Mesenchymal stem cell (in vitro differentiated cells and primary cell): ENCODE data around the gene CBX4.

Experiments used
- DNase-seq: peaks from one replicate; pipeline ENCODE4 v3.0.0-alpha.2; 2013
- H2AFZ ChIP-seq: one replicate; pipeline ENCODE4 v1.6.1; 2013; ENCODE audit warnings: low read depth, mild to moderate bottlenecking, control low read depth, inconsistent platforms, low read length, moderate library complexity
- H2AK5ac ChIP-seq: 2 replicates; pipeline ENCODE4 v1.6.1; 2013; ENCODE audit warnings: low read length, moderate library complexity, mild to moderate bottlenecking, inconsistent platforms; ENCODE audit not compliant: severe bottlenecking
- H2BK120ac ChIP-seq: one replicate; pipeline ENCODE4 v1.6.1; 2013; ENCODE audit warnings: low read depth, mild to moderate bottlenecking, inconsistent platforms, low read length, moderate library complexity
- H2BK12ac ChIP-seq, 2 experiments: one replicate each; pipeline ENCODE4 v1.6.1; 2013; ENCODE audit warnings: inconsistent platforms in 2 of 2, low read length in 2 of 2, mild to moderate bottlenecking in 2 of 2, moderate library complexity in 2 of 2, control low read depth in 1 of 2
- H2BK15ac ChIP-seq: one replicate; pipeline ENCODE4 v1.6.1; 2013; ENCODE audit warnings: mild to moderate bottlenecking, low read depth, inconsistent platforms; ENCODE audit not compliant: poor library complexity, severe bottlenecking
- H2BK5ac ChIP-seq: 2 replicates; pipeline ENCODE4 v1.6.1; 2013; ENCODE audit warnings: low read depth, mild to moderate bottlenecking, low read length, control low read depth, inconsistent platforms; ENCODE audit not compliant: poor library complexity, severe bottlenecking
- H3K14ac ChIP-seq, 2 experiments: one replicate each; pipeline ENCODE4 v1.6.1; 2013; ENCODE audit warnings: inconsistent platforms in 2 of 2, low read length in 2 of 2, control low read depth in 1 of 2, mild to moderate bottlenecking in 1 of 2, moderate library complexity in 1 of 2
- H3K18ac ChIP-seq, 2 experiments: one replicate each; pipeline ENCODE4 v1.6.1; 2013; ENCODE audit warnings: inconsistent platforms in 2 of 2, low read length in 2 of 2, control low read depth in 1 of 2, low read depth in 1 of 2, mild to moderate bottlenecking in 1 of 2
- H3K23ac ChIP-seq, 2 experiments: one replicate each; pipeline ENCODE4 v1.6.1; 2013; ENCODE audit warnings: inconsistent platforms in 2 of 2, low read length in 2 of 2, mild to moderate bottlenecking in 2 of 2, moderate library complexity in 2 of 2, control low read depth in 1 of 2
- H3K27ac ChIP-seq: 2 replicates; pipeline ENCODE4 v1.5.1; 2013; ENCODE audit warnings: mild to moderate bottlenecking, moderate library complexity, low read length, control low read depth, inconsistent platforms; ENCODE audit not compliant: poor library complexity, severe bottlenecking
- H3K27me3 ChIP-seq, 2 experiments: 2 replicates each; pipeline versions ENCODE4 v1.6.1 to v1.7.0; 2013; ENCODE audit warnings: low read length in 2 of 2, mild to moderate bottlenecking in 2 of 2, moderate library complexity in 2 of 2, control low read depth in 1 of 2, inconsistent platforms in 1 of 2; ENCODE audit not compliant: control insufficient read depth in 1 of 2, insufficient read depth in 1 of 2
- H3K36me3 ChIP-seq, 2 experiments: 2 replicates each; pipeline versions ENCODE4 v1.6.1 to v1.7.0; 2013; ENCODE audit warnings: low read length in 2 of 2, control low read depth in 1 of 2, inconsistent platforms in 1 of 2, low read depth in 1 of 2, mild to moderate bottlenecking in 1 of 2; ENCODE audit not compliant: insufficient read depth in 2 of 2, control insufficient read depth in 1 of 2
- H3K4ac ChIP-seq, 2 experiments: one replicate each; pipeline ENCODE4 v1.6.1; 2013; ENCODE audit warnings: inconsistent platforms in 2 of 2, low read length in 2 of 2, mild to moderate bottlenecking in 2 of 2, moderate library complexity in 2 of 2, control low read depth in 1 of 2, low read depth in 1 of 2
- H3K4me1 ChIP-seq: 2 replicates; pipeline ENCODE4 v1.6.1; 2013; ENCODE audit warnings: low read depth, low read length, control low read depth; ENCODE audit not compliant: control insufficient read depth, insufficient read depth
- H3K4me2 ChIP-seq: 2 replicates; pipeline ENCODE4 v1.6.1; 2013; ENCODE audit warnings: low read length, mild to moderate bottlenecking, inconsistent platforms; ENCODE audit not compliant: poor library complexity, severe bottlenecking
- H3K4me3 ChIP-seq, 2 experiments: 2 replicates each; pipeline versions ENCODE4 v1.5.1 to v1.7.0; 2013; ENCODE audit warnings: low read length in 2 of 2, mild to moderate bottlenecking in 2 of 2, control low read depth in 1 of 2, low read depth in 1 of 2; ENCODE audit not compliant: insufficient read depth in 1 of 2
- H3K79me1 ChIP-seq: replicated peaks from 2 replicates; pipeline ENCODE4 v1.6.1; 2013; ENCODE audit warnings: mild to moderate bottlenecking, control low read depth, low read length, inconsistent platforms; ENCODE audit not compliant: poor library complexity, severe bottlenecking
- H3K9ac ChIP-seq: 2 replicates; pipeline ENCODE4 v1.7.0; 2013; ENCODE audit warnings: mild to moderate bottlenecking, low read length, moderate library complexity
- H3K9me3 ChIP-seq: 2 replicates; pipeline ENCODE4 v1.7.0; 2013; ENCODE audit warnings: mild to moderate bottlenecking, low read length; ENCODE audit not compliant: control insufficient read depth
- H4K8ac ChIP-seq: one replicate; pipeline ENCODE4 v1.6.1; 2013; ENCODE audit warnings: inconsistent platforms, mild to moderate bottlenecking, low read length, moderate library complexity
- H4K91ac ChIP-seq: one replicate; pipeline ENCODE4 v1.6.1; 2013; ENCODE audit warnings: mild to moderate bottlenecking, low read length, inconsistent platforms
- WGBS: methylation state at CpG from one replicate; pipeline ENCODE4 v1.1.7; 2013; ENCODE audit warnings: mixed read lengths; 5-methylcytosine and 5-hydroxymethylcytosine counted together

CBX4 gene

DNA sequence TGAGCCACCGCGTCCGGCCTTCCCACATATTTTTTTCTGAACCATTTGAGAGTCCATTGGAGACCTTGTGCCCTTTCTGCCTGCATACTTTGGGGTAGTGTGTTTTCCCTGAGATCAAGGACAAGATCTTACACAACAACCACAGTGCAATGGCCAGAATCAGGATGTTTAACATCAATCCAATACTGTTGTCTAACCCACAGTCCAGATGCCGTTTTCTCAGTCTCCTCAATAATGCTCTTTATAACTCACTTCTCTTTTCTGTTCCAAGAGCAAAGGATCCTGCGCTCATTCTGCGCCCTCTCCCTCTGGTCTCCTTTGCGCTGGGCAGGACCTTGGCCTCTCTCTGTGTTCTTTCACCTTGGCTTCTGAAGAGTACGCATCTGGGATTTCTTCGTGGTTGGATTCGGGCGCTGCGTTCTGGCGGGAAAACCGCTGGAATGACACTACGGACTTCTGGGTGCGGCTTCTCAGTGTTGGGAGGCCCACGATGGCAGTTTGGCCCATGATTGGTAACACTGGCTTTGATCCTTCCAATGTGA lies 16.6 kb downstream of the CBX4 start:
- no peak overlapping the region for H4K8ac ChIP-seq
- H2BK12ac ChIP-seq = no peak overlapping the region
- H2BK120ac ChIP-seq = no peak overlapping the region
- no peak overlapping the region for H3K14ac ChIP-seq
- no peak overlapping the region for H3K4me3 ChIP-seq
- H3K4ac ChIP-seq = no peak overlapping the region
- 95% methylated on average over 17 of the region's 17 CpGs for WGBS
- peaks cover 36 to 82% of the 10 kb centered on the region in 2 experiments for H3K27me3 ChIP-seq
- H2AK5ac ChIP-seq = no peak overlapping the region
- no peak overlapping the region for H3K9ac ChIP-seq
- H2BK5ac ChIP-seq = no peak overlapping the region
- H3K79me1 ChIP-seq = no peaks in the 10 kb centered on the region
- DNase-seq = no peak
- no peaks in the 10 kb centered on the region for H3K36me3 ChIP-seq
- H2AFZ ChIP-seq = no peak overlapping the region
- H3K27ac ChIP-seq = no peak overlapping the region
- no peak overlapping the region for H3K18ac ChIP-seq
- no peak overlapping the region for H4K91ac ChIP-seq
- H3K9me3 ChIP-seq = no peaks in the 10 kb centered on the region
- no peak overlapping the region for H2BK15ac ChIP-seq
- H3K4me1 ChIP-seq = peaks cover 2% of the 10 kb centered on the region
- H3K23ac ChIP-seq = no peak overlapping the region
- no peak overlapping the region for H3K4me2 ChIP-seq

DNA sequence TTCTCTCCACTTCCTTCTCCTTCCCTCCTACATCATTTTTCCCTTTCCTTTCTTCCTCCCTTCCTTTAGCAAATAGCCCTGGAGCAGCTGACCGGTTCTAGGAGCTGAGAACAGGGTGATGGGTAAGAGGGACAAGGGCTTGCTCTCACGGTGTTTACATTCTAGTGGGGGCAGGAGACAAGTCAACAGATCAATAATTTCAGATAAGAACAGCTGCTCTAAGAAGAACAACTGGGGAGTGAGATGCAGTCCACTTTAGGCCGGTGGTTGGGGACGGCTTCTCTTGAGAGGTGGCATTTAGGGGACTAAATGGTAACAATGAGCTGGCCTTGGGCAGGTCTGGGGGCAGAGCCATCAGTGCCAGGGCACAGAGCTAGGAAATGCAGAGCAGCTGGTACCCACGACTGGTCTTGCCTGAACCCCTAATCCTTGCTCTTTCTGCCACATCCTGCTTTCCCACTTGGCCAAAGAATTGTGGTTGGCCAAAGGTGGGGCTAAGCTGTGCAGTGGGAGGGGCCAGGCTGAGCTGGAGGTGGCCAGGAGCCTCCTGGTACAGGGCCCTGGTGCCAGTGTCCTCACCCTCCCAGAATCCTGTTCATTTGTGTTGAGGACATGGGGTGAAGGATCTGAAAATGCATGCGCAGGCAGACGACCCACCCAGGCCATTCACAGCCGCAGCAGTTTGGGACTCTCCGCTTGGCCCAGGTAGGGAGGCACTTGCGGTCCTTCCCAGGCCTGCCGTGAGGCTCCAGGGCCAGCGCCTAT lies 17.7 kb downstream of the CBX4 start:
- peaks cover 47 to 86% of the 10 kb centered on the region in 2 experiments for H3K27me3 ChIP-seq
- H3K18ac ChIP-seq = no peak overlapping the region
- no peak overlapping the region for H3K4me2 ChIP-seq
- no peak overlapping the region for H3K14ac ChIP-seq
- no peak overlapping the region for H3K27ac ChIP-seq
- DNase-seq = no peak
- H3K9me3 ChIP-seq = no peaks in the 10 kb centered on the region
- H3K4ac ChIP-seq = no peak overlapping the region
- no peak overlapping the region for H3K4me3 ChIP-seq
- H4K91ac ChIP-seq = no peak overlapping the region
- H3K4me1 ChIP-seq = no peaks in the 10 kb centered on the region
- no peak overlapping the region for H2BK120ac ChIP-seq
- H2BK15ac ChIP-seq = no peak overlapping the region
- no peak overlapping the region for H2BK12ac ChIP-seq
- no peak overlapping the region for H2BK5ac ChIP-seq
- peak overlapping the region; percentile 19 for H4K8ac ChIP-seq
- no peak overlapping the region for H2AK5ac ChIP-seq
- WGBS = 85% methylated on average over 11 of the region's 12 CpGs
- no peak overlapping the region for H3K23ac ChIP-seq
- H2AFZ ChIP-seq = no peak overlapping the region
- no peaks in the 10 kb centered on the region for H3K36me3 ChIP-seq
- H3K79me1 ChIP-seq = no peaks in the 10 kb centered on the region
- no peak overlapping the region for H3K9ac ChIP-seq

- no peak overlapping the region for H3K27ac ChIP-seq
These were observed 18.3 kb downstream of the CBX4 start for GRCh38 chr17:79820959-79821330.

DNA sequence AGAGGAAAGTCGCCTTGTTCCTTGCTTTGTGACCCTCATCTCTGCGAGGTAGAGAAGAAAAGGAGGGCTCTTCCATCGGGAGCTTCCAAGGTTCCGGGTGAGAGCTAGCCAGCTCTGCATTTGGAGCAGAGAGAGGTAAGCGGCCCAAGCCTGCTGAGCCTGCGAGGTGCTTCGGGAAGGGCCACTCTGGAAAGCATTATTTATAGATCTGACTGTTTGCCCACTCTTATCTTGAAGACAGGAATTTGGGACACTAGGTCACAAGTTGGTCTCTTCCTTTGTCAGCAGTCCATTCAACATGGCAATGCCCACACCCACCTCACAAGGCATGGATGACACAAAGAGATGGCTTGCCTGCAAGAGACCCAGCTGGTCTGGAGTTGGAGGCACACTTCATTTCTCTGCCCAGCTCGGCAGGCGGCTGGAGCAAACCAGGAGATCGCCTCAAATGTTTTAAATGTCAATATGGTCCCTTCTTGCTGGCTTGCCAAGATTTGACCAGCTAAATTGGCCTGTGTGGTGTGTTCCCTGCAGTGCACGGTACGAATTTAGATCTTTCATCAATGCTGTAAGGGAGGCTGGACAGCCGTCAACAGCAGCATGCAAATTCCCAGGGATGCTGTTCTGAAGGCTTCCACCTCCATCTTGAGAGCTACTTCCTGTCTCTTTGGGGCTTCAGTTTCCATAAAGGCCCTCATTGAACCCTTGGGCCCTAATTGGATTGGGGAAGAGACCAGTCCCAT lies 19.5 kb downstream of the CBX4 start:
- H2AK5ac ChIP-seq = no peak overlapping the region
- no peak overlapping the region for H2BK15ac ChIP-seq
- H2BK120ac ChIP-seq = no peak overlapping the region
- no peak overlapping the region for H3K4ac ChIP-seq
- no peak overlapping the region for H2BK5ac ChIP-seq
- no peak overlapping the region for H3K9ac ChIP-seq
- no peak overlapping the region for H3K23ac ChIP-seq
- no peak overlapping the region for H4K8ac ChIP-seq
- H3K4me3 ChIP-seq = no peak overlapping the region
- no peak for DNase-seq
- peaks cover 58 to 86% of the 10 kb centered on the region in 2 experiments for H3K27me3 ChIP-seq
- H3K9me3 ChIP-seq = no peaks in the 10 kb centered on the region
- no peak overlapping the region for H3K27ac ChIP-seq
- no peaks in the 10 kb centered on the region for H3K36me3 ChIP-seq
- H3K14ac ChIP-seq = no peak overlapping the region
- no peaks in the 10 kb centered on the region for H3K79me1 ChIP-seq
- H2AFZ ChIP-seq = no peak overlapping the region
- WGBS = 86% methylated on average over 13 of the region's 13 CpGs
- H4K91ac ChIP-seq = no peak overlapping the region
- H3K4me2 ChIP-seq = no peak overlapping the region
- peaks cover 10% of the 10 kb centered on the region for H3K4me1 ChIP-seq
- no peak overlapping the region for H3K18ac ChIP-seq
- no peak overlapping the region for H2BK12ac ChIP-seq

More at GRCh38 chr17:79820959-79821330, 18.3 kb downstream of the CBX4 start:
- Histone ChIP-seq H3K14ac (no peak overlapping the region), H2AK5ac (no peak overlapping the region), H3K36me3 (no peaks in the 10 kb centered on the region), H2BK12ac (no peak overlapping the region), H2BK15ac (no peak overlapping the region), H3K4me1 (no peaks in the 10 kb centered on the region), H3K27me3 (peaks cover 53 to 86% of the 10 kb centered on the region in 2 experiments), H3K23ac (no peak overlapping the region), H3K4me2 (no peak overlapping the region), H3K4me3 (no peak overlapping the region), H4K8ac (no peak overlapping the region), H4K91ac (no peak overlapping the region), H3K9ac (no peak overlapping the region), H3K4ac (no peak overlapping the region), H3K18ac (no peak overlapping the region), H2AFZ (no peak overlapping the region), H3K79me1 (no peaks in the 10 kb centered on the region), H3K9me3 (no peaks in the 10 kb centered on the region), H2BK5ac (no peak overlapping the region), H2BK120ac (no peak overlapping the region)
- 88% methylated on average over 4 of the region's 4 CpGs for WGBS
- no peak for DNase-seq
